Measurements from ENCODE around the gene RXFP3.

DNA sequence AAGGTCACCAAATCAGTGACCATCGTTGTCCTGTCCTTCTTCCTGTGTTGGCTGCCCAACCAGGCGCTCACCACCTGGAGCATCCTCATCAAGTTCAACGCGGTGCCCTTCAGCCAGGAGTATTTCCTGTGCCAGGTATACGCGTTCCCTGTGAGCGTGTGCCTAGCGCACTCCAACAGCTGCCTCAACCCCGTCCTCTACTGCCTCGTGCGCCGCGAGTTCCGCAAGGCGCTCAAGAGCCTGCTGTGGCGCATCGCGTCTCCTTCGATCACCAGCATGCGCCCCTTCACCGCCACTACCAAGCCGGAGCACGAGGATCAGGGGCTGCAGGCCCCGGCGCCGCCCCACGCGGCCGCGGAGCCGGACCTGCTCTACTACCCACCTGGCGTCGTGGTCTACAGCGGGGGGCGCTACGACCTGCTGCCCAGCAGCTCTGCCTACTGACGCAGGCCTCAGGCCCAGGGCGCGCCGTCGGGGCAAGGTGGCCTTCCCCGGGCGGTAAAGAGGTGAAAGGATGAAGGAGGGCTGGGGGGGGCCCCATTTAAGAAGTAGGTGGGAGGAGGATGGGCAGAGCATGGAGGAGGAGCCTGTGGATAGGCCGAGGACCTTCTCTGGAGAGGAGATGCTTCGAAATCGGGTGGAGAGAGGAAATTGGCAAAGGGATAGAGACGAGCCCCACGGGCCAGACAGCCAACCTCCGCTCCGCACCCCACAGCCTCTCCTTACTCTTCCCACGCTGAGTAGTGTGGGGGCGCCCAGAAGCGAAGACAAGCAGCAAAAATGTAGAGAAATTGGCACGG lies 1.7 kb downstream of the RXFP3 start:
- TF ChIP-seq EZH2 (IDR thresholded peaks at IDR 0.05; ENCODE audit: borderline replicate concordance, insufficient read depth, low read depth, low read length, poor library complexity, severe bottlenecking), result no peak
- no peak for TF ChIP-seq CTCF (IDR thresholded peaks at IDR 0.05)

Measured in B cell (primary cell).